IPS DF 4.7 (cell line): Measurements from ENCODE around the gene SGTA.
"Not testable (repeated sequence)": the region's sequence is repeated elsewhere in the genome, so short reads cannot be mapped to it uniquely, and the experiment has no call there.

Experiments used
- DNase-seq: peaks from one replicate; pipeline ENCODE4 v3.0.0-alpha.2; 2013; ENCODE audit warnings: low spot score; ENCODE audit errors: extremely low read depth

Gene SGTA

DNA sequence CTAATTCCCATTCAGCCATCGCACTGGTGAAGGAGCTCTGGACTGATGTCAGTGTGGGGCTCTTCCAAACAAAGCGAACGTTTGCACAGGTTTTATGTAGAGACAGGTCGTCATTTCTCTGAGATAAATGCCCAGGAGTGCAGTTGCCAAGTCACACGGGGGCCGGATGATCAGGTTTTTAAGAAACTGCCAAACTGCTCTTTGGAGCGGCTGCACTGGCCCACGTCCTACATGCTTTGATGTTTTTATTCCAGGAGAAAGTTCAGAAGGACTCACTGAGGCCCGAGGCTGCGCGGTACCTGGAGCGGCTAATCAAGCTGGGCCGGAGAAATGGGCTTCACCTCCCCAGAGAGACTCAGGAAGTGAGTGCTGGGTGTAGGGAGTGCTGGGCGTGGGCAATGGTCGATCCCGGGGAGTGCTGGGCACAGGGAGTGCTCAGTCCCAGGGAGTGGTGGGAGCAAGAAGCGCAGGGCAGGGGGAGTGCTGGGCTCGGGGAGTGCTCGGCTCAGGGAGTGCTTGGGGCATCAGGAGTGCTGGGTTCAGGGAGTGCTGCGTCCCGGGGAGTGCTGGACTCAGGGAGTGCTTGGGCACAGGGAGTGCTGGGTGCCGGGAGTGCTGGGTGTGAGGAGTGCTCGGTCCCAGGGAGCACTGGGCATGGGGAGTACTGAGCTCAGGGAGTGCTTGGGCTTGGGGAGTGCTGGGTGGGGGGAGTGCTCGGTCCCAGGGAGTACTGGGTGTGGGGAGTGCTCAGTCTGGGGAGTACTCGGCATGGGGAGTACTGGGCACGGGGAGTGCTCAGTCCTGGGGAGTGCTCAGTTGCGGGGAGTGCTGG is 13.0 kb upstream of the SGTA start:
- no peak for DNase-seq

DNA sequence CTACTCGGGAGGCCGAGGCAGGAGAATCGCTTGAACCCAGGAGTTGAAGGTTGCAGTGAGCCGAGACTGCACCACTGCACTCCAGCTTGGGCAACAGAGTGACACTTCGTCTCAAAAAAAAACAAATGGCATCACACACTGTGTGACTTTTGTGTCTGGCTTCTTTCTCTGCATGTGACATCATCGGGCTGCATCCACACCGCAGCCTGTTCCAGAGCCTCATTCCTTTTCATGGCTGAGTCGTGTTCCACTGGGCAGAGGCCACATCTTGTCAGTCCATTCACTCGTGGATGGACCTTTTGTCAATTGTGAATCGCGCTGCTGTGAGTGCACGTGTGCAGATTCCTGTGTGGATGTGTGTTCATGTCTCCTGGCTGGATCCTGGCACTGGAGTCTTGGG is 10.5 kb upstream of the SGTA start:
- DNase-seq, result no peak

DNA sequence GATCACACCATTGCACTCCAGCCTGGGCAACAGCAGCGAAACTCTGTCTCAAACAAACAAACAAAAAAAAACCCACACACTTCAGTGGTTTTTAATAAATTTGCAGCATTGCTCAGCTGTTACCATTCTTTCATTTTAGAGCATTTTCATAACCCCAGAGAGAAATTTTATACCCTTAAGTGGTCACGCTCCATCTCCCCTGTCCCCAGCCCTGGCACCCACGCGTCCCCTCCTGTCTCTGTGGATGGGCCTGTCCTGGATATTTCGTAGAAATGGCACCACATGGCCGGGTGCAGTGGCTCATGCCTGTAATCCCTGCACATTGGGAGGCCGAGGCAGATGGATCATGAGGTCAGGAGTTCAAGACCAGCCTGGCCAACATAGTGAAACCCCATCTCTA is 10.1 kb upstream of the SGTA start:
- no peak for DNase-seq

DNA sequence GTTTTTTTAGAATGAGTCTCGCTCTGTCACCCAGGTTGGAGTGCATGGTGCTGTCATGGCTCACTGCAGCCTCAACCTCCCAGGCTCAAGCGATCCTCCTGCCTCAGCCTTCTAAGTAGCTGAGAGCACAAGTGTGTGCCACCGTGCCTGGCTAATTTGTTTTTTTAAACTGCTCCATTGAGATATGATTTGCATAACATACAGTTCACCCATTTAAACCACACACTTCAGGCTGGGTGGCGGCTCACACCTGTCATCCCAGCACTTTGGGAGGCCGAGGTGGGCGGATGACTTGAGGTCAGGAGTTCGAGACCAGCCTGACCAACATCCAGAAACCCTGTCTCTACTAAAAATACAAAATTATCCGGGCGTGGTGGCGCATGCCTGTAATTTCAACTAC is 9.6 kb upstream of the SGTA start:
- DNase-seq, result not testable (repeated sequence)

DNA sequence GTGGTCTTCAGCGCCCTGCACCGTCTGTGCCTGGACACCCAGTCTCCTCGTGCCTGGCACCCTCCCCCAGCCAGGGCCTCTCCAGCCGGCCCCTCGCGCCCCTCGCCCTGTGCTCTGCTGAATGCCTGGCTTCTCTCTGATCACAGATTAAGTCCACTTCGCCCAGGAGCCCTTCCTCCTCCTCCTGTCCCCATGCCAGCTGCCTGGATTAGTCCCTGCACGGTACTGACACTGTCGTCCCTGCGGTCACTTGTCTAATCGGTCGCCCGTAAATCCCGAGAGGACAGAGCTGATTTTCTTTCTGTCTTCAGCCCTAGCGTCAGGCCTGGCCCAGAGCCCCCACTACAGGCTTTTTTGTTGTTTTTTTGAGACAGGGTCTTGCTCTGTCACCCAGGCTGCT is 8.8 kb upstream of the SGTA start:
- DNase-seq, result no peak

DNA sequence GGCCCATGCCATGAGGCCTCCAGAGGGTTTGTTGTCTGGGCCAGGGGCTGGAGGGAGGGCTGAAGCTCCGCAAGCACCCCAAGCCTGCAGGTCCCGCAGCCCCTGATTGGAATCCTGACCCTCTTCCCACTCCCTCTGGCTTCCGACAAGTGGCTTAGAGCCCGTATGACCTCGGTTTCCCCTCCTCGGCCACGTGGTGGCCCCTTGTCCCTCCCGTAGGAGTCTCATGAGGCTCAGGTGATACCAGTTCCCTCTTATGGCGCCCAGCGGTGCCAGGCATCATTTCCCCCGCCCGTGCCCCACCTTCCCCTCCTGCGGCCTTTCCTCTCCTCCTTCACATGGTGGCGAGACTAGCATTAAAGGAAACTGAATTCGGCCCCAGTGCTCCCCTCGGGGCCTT is 8.4 kb upstream of the SGTA start:
- DNase-seq, result no peak

DNA sequence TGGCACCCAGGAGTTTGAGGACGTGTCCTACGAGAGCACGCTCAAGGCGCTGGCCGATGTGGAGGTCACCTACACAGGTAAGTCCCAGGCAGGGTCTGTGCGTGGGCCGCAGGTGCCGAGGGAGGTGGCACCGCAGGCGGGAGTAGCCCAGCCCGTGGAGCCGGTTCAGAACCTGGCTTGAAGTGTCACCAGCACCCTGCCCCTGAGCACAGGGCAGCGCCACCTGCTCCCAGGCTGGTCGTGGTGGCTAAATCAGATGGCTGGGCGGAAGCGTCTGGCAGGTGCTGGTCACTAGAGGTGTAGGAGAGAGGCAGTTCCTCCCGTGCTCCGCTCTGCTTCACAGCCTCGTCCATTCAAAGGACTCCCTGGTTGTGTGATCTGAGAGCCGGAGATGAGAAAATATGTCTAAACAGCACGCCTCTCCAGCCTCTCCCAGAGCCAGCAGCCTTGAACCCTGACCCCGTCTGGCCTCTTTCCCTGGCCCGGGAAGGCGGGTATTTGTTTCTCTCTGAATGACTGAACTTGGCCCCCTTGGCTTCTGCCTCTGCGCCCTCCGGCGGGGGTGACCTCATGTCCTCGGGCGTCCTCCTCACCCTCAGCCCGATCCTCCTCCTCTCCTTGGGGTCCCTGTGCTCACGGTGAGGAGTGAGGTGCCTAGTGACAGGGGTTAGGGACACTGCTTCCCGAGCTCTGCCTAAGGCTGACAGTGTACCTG is 7.6 kb upstream of the SGTA start:
- no peak for DNase-seq

DNA sequence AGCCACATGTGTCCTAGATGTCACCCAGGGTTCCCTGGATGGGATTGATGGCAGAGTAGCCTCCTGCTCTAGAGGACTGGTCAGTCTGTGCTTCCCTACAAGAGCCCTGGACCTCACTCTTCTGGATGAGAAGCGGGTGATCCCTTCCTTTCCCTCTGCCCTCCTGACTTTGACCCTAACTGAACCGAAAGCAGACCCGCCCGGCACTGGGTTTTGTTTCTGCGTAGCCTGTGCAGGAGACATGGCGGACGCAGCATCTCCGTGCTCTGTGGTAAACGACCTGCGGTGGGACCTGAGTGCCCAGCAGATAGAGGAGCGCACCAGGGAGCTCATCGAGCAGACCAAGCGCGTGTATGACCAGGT is 7.1 kb upstream of the SGTA start:
- no peak for DNase-seq

DNA sequence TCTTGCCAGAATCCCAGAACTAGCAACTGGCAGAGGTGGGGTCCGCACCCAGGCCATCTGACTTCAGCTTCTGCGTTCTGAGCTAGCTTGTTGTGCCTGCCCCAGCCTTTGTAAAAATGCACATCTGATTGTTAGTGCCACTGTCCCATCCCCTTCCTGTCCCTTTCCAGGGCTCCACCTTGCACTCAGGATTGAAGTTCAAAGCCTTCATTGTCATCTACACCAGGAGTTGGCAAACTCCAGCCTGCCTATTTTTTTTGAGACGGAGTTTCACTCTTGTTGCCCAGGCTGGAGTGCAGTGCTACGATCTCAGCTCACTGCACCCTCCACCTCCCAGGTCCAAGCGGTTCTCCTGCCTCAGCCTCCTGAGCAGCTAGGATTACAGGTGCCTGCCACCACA is 5.2 kb upstream of the SGTA start:
- DNase-seq, result no peak

DNA sequence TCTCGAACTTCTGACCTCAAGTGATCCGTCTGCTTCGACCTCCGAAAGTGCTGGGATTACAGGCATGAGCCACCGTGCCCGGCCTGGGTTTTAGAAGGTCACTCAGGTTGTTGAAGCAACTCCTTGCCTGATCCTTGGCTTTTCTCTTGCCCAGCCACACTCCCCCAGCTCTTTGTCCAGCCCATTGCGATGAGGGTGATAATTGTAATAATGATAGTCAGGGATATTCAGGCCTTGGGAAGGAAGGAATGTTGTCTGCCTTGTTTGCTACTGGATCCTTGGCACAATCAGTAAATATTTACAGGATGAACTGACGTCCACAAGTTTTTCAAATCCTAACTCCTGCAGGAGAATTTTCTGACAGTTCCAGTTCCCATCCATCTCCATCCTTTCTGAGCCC is 4.0 kb upstream of the SGTA start:
- DNase-seq, result no peak

DNA sequence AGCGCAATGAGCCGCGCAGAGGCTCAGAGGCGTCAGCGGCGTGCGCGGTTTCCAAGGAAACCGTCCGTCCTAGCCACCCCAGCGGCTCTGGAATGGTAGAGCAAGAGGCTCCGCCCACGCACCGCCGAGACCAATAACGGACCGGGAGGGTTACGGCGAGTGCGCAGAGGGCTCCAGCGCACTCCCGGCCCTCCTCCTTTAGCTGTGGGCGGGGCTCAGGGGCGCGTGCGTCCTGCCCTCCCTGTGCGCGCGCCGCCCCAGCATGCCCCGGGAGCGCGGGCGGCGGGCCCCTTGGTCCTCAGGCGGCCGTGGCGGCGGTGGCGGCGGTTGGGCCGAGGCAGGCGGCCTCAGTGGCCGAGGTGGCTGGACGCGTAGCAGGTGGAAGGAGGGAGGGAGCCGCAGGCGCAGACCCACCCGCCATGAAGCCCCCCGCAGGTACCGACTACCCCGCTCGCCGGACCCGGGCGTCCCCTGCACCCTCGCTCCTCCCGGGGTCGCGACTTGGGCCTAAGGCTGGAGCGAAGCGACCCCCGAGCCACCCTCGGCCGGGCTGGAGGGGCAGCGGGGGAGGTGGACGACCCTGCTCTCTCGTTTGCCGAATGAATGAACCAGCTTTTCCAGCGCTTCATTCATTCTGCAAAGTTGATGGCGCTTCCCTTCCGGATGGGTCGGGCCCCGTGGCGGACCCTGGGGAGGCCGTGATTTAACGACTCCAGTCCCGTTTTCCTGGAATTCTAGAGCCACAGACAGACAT is 2.3 kb upstream of the SGTA start, which contains the start of gene THOP1:
TSS of gene THOP1 (plus strand) at position 260 of the 754 bp plus-strand sequence. CDS start at position 420, 160 bp downstream.
- peak; percentile 99 for DNase-seq

DNA sequence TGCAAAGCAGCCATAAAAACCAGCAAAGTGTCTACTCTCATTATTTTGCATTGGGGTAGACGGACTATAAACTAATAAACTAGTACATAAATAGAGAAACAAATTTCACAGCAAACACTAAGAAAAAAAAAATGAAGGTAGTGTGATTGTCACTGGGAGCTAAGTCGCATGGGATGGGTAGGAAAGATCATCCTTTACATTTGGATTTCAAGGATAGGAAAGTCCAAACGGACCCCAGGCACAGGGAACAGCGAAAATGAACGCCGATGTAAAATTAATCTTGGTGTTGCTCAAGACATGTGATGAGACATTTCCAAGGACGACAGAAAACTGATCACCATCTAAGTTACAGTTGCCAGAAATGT is 690 bp upstream of the SGTA start:
- DNase-seq, result no peak

DNA sequence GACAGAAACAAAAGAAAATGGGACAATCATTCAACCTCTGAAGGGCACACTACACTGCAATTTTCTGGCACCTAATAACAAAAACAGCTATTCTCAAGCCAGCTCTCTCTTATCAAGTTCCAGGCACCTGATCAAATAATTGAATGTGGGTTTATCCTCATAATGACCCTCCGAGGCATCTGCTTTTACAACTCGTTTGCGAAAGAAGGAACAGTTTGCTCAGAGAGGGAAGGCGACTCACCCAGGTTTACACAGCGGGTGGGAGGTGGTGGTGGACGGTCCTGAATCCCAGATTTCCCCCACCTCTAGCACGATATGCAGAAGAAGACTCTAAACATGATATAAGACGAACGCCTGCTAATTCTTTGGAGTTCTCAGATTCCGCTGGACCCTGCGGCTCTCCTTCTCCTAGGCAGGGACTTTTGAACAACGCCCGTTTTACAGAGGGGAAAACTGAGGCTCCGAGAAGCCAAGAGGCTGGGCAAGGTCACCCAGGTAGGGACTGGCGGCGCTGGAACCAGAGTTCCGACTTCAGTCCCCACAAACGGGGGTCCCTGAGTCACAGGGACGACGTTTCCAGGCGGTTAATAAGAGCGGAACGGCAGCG is 641 bp downstream of the SGTA start:
- no peak for DNase-seq

DNA sequence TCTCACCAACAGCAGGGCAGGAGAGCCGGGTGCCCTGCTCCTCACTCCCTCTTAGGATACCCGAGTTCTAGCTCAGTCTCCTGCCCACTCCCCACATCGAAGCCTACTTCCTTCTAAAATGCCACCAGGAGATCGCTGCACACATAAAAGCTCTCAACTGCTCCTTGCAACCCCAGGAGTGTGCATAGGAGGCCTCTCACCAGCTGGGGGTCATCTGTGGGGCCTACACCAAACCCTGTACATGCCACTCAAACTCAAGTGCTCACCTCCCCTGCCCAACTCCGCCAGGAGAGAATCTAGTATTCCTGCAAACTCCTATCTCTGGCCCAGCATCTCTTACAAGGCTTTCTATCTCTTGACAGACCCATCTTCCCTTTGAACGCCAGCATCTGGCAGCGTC is 2.8 kb downstream of the SGTA start:
- no peak for DNase-seq

DNA sequence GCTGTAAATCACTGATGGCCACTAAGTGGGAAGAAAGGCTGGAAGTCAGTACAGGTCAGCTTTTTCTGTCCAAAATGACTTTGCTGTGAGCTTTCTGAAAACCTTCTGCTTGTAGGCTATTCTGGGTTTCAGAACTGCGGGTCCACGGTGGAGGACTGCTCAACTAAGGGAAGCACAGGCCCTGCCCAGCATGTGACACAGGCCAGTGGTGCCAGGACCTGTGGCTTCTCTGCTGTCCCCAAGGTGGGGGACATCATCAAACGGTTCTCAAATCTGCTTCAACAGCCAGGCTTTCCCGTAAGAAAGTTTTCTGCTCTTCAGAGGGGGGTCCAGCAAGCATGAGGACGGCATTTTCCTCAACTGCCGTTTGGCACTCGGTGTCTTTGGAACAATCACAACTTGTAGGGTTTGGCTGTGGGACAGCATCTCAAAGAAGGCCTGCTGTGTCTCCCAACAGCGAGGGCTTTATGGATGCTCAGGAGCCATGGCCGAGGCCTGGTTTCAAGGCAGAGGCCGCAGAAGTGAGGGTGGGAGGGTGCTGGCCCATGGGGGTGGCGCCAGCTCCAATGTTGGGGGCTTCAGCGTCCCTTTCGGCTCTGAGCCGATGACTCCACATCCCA is 3.8 kb downstream of the SGTA start:
- no peak for DNase-seq

DNA sequence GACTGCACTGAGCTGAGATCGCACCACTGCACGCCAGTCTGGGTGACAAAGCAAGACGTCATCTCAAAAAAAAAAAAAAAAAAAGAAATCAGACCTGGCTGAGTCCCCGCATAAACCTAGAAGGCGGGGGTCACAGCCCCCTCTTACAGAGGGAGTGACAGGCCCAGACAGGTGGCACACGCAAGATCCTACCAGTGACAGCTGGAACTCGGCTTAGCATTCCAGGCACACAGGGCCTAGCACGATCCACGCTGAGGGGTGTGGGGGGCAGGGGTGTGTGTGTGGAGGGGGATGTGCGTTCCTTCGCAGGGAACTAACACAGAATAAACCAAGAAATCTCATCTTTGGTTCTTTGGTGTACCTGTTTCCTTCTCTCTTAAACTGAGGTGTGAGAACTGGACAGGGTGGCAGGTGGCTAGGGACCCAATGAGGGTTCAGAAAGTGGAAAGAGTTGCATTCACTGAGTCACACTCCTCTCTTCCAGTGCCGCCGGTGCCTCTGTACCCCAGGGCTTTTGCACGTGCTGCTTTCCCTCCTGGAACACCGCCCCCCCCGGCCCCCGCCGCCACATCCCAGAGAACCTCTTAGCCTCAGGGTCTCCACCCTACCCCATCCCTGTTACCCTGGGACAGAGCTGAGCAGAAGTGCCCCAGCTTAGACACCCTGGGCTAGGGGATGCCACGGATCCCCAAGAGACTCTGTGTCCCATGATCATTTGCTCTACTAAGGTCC is 5.0 kb downstream of the SGTA start:
- no peak for DNase-seq

DNA sequence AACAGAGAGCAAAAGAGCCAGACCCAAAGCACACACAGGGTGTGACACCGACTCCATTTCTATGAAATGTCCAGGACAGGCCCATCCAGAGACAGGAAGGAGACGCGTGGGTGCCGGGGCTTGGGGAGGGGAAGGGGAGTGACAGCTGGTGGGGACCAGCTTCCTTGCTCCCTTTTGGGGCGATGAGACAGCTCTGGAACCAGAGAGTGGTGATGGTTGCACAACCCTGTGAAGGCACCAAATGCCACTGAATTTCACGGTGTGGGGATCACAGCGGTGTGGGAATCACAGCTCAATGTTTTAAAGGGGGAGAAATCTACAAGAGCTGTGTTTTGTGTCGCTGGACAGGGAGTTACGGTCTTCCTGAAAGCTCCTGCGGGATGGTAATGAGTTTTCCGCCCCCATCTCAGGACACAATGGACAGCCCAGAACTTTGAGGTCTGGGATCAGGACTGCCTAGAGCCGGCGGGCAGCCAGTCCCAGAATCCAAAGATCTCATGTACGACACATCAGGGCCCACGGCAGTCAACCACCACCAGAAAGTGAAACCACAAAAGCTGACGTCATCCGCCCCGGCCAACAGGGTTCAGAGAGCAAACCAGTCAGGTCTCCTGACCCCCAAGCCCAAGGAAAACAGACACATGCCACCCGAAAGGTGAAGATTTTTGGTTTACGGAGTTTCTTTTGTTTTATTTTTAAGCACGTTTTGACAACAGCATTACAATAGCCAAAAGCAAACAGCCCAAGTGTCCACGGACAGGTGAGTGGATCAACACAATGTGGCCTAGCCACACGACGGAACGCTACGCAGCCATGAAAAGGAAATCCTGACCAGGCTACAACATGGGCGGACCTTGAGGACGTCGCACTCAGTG is 7.3 kb downstream of the SGTA start:
- no peak for DNase-seq

DNA sequence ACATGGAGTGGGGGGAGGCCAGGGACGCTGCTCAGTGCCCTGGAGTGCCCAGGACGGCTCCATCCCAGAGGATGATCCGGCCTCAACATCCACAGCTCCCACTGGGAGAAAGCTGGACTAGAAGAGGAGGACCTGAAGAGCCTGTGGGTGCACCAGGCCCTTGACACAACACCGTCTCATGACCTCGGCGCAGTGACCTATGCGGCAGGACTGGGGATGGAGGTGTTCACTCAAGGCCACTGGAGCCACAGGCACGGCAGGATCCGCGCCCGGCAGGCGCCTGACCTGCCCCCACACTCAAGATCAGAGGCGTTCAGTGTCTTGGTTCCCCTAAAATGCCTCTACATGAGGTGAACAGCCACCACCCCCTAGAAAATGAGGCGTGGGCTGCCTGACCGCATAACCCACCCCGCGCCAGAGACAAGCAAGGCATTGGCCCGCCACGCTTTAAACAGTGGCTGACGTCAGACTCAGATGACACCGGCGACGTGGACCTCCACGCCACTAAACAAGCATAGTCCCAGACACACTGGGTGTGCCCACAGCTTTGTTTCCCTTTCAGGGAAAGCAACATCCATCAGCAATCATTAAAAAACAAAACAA is 8.0 kb downstream of the SGTA start:
- no peak for DNase-seq

DNA sequence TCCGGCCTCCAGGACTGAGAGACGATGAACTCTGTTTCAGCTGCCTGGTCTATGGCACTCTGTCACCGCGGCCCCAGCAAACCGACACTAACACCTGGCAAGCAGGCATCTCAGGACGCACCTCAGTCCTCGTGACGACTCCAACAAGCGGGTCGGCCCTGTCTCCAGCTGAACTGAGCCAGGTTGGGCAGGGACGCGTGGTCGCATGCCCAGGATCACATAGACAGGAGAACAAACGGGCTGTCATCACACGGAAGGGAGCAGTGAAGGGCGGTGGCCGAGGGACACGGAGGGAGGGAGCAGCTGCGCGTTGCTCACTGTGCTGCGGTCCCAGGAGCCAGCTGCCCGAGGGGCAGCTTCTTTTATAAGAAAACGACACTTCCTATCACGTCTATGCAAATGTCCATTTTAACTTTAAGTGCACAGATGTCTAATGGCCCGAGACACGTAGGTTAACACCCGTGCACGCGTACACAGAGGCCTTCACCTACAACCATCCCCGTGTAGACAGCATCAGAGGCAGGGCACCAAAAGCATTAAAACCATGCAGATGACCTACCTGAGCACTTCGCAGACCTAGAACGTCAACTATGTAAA is 8.9 kb downstream of the SGTA start:
- no peak for DNase-seq
